Posterior vena cava (tissue), 2 donors: ENCODE data around the gene MED15. TPM values are rescaled to one million over a fixed set of nuclear protein-coding genes. Genes with fewer than 3 reads are reported as not detected.
A peak's percentile ranks its signal among the peaks of the same experiment; 100 is the strongest.

Source experiments
- DNase-seq: peaks from one replicate; pipeline ENCODE4 v3.0.0-alpha.2; 2020; ENCODE audit warnings: low spot score
- intact Hi-C, 2 donors: fragments of 100-400 bp; cut with DNase I; formaldehyde crosslinking; loops; one replicate each; pipeline versions ENCODE4 v1.14.1 to v1.14.2; 2022 to 2023
- total RNA-seq, 2 donors: library from RNA; stranded (reverse); fragmentation: NEBNext Ultra II Directional; extraction: Animal tissue kit (Norgen Biotek cat#: 25700); gene quantifications; one replicate each; pipeline ENCODE4 v1.2.1, GENCODE V29; 2021
- donor health status: DM: yes; HTN: yes; CAD: no.
- donor health status: DM: yes; HTN: yes; CAD: no.

MED15 gene
- total RNA-seq, 2 donors from 2014 or later: 75.9 to 80.5 TPM

- no peak for DNase-seq
- intact Hi-C loops: no loop called here
Measured at GRCh38 chr22:20621162-20621561, 113.8 kb downstream of the MED15 start.

- no peak for DNase-seq
- intact Hi-C loops: no loop called here
Measured at GRCh38 chr22:20622650-20623339, 115.4 kb downstream of the MED15 start.

GRCh38 chr22:20624161-20624616 is 116.8 kb downstream of the MED15 start:
- intact Hi-C loops: no loop called here
- DNase-seq: no peak

- intact Hi-C loops: no loop called here
- no peak for DNase-seq
Measured at GRCh38 chr22:20625270-20625669, 117.9 kb downstream of the MED15 start.

GRCh38 chr22:20626811-20627210 is 119.4 kb downstream of the MED15 start:
- no peak for DNase-seq
- intact Hi-C loops: no loop called here

GRCh38 chr22:20627432-20627831 is 120.0 kb downstream of the MED15 start:
- intact Hi-C loops: no loop called here
- DNase-seq: no peak

- no peak for DNase-seq
- intact Hi-C loops: no loop called here
Measured at GRCh38 chr22:20628081-20628939, 120.9 kb downstream of the MED15 start.

- no peak for DNase-seq
- intact Hi-C loops: no loop called here
Measured at GRCh38 chr22:20629401-20629800, 122.0 kb downstream of the MED15 start.

GRCh38 chr22:20630873-20631617 is 123.6 kb downstream of the MED15 start:
- intact Hi-C loops: no loop called here

GRCh38 chr22:20632082-20632481 is 124.7 kb downstream of the MED15 start:
- intact Hi-C loops: no loop called here
- DNase-seq: no peak

More at GRCh38 chr22:20630873-20631617, 123.6 kb downstream of the MED15 start:
- DNase-seq: no peak

GRCh38 chr22:20632518-20632917 is 125.1 kb downstream of the MED15 start:
- intact Hi-C loops: no loop called here

GRCh38 chr22:20634560-20635226 is 127.3 kb downstream of the MED15 start:
- intact Hi-C loops: no loop called here
- DNase-seq: no peak

More at GRCh38 chr22:20632518-20632917, 125.1 kb downstream of the MED15 start:
- DNase-seq: no peak

GRCh38 chr22:20635227-20635591 is 127.8 kb downstream of the MED15 start:
- DNase-seq: peak; percentile 47
- intact Hi-C loops: no loop called here

GRCh38 chr22:20636075-20636812 is 128.8 kb downstream of the MED15 start:
- peak; percentile 44 for DNase-seq

GRCh38 chr22:20636945-20637344 is 129.5 kb downstream of the MED15 start:
- intact Hi-C loops: no loop called here
- DNase-seq: peak; percentile 30

More at GRCh38 chr22:20636075-20636812, 128.8 kb downstream of the MED15 start:
- intact Hi-C loops: no loop called here
